NCI-H1694 (cell line): Measurements from ENCODE around the gene ZMYND19.
"Not testable (repeated sequence)": the region's sequence is repeated elsewhere in the genome, so short reads cannot be mapped to it uniquely, and the experiment has no call there.

Experiments
- DNase-seq: peaks from one replicate; lab custom pipeline; 2025; lab: John Stamatoyannopoulos, UW

Gene ZMYND19

DNA sequence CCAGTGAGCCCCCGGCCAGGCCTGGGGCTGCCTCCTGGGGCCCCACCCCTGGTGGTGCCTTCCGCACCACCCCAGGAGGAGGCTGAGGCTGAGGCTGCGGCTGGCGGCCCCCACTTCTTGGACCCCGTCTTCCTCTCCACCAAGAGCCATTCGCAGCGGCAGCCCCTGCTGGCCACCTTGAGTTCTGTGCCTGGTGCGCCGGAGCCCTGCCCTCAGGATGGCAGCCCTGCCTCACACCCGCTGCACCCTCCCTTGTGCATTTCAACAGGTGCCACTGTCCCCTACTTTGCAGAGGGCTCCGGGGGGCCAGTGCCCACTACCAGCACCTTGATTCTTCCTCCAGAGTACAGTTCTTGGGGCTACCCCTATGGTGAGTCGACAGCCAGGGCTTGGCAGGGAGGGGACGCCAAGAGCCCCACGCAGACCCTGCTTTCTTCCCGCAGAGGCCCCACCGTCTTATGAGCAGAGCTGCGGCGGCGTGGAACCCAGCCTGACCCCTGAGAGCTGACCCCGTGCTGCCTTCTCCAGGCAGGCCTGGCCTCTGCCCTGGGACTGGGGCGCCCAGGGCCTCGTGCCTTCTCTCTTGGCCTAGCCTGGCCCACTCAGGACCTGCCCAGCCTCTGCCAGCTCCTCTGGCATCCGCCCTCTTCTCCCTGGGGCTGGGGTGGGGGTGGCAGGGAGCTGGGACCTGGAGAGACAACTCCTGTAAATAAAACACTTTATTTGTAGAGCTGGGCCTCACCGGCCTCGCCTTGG, 24.5 kb upstream of the ZMYND19 start:
- no peak for DNase-seq

DNA sequence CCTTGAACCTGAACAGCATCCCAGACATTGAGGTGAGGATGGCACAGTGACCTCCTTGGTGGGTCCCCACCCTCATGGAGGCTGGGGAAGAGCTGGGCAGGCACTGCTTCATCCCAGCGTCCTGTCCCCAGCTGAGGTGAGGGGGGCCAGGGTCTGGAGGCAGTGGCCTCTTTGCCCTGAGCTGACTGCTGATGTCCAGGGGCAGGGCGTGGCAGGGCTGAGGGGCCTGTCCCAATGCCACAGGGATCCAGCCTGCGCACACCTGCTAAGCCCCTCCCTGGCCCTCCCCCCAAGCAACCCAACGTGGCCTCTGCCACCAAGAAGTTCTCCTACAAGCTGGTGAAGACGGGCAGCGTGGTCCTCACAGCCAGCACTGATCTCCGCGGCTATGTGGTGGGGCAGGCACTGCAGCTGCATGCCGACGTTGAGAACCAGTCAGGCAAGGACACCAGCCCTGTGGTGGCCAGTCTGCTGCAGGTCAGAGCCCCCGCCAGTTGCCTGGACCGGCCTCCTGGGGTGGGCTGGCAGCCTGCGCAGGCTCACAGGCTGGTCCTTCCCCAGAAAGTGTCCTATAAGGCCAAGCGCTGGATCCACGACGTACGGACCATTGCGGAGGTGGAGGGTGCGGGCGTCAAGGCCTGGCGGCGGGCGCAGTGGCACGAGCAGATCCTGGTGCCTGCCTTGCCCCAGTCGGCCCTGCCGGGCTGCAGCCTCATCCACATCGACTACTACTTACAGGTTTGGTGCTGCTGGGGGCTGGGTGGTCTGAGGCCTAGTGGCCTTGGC, 23.6 kb upstream of the ZMYND19 start:
- DNase-seq, result no peak

DNA sequence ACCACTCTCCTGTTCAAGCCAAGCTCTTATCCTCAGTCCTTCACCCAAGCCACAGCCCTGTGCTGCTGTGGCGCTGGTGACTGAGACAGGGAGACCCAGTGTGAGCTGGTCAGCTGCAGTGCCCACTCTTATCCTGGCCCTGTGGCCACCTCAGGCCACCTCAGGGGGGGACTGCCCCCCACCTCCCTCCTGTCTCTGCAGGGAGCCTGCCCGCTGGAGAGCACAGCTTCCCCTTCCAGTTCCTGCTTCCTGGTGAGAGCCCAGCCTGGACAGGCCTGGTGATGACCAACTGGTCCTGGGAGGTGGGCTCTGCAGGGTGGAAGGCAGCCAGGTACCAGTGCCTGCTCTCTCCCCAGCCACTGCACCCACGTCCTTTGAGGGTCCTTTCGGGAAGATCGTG, 22.9 kb upstream of the ZMYND19 start:
- DNase-seq, result no peak

DNA sequence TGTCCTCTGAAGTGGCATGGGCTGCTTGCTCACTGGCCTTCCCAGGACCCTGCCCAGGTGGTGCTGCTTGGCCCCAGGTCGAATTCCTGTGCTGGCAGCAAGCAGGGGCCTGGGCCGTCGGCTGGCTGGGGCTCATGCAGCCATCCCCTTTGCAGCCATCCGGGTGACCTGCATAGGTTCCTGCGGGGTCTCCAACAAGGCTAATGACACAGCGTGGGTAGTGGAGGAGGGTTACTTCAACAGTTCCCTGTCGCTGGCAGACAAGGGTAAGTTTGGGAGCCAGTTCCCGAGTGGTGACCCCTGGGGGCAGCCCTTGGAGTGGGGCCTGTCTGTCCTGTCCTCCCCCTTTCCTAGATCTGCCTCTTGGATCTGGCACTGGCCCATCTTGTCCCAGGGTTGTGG, 22.4 kb upstream of the ZMYND19 start:
- no peak for DNase-seq

DNA sequence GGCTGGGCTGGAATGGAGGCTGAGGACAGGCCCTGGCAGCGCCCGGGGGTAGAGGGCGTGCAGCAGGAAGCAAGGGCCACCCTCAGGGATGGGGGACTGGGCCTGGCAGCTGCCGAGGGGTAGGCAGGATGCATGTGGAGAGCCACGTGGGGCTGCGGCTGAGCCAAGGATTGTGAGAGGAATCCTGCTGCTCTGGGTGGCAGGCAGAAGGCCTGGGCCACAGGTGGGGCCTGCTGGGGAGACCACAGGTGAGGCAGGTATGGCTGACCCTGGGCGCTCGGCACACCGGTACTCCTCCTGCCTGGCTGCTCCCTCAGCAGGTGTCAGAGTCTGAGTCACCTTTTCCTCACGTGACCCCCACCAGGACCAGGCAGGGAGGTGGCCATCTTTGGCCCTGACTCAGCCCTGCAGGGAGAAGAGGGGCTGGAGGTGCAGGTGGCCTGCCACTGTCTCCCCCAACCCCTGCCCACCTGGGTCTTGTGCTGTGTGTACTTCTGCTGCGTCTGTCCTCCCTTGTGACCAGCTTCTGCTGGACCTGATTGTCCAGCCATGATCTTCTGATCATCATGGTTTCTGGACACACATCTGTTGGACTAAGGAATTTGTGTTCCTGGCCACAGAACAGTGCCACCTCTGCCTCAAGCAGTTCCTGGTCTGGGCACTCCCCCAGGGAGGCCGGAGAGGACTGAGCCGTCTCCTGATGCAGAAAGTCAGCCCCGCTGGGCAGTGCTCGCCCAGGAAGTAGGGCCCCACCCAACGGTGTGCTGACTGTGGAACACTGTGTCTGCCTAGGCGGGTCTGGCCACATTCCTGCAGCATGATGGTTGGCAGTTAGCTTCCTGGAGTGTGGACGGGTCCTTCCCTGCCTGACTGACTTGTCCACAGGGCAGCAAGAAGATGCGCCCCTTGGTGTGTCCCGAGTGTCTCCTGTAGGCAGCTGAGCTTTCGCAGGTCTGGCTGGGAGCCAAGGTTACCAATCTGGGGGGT, 21.6 kb upstream of the ZMYND19 start:
- no peak for DNase-seq

DNA sequence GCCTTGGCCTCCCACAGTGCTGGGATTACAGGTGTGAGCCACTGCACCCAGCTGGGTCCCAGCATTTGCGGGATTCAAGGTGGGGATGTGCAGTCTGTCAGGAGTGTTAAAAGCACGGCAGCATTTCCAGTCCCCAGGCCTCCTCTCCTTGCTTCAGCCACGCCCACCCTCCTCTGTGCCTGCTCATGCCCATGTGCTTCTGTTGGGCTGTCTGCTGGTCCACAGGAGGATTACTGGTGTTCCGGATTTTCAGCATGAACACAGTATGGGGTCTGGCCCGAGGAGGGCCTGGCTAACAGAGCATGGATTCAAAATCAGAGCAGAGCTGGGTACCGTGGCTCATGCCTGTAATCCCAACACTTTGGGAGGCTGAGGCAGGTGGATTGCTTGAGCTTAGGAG, 20.6 kb upstream of the ZMYND19 start:
- DNase-seq, result no peak

DNA sequence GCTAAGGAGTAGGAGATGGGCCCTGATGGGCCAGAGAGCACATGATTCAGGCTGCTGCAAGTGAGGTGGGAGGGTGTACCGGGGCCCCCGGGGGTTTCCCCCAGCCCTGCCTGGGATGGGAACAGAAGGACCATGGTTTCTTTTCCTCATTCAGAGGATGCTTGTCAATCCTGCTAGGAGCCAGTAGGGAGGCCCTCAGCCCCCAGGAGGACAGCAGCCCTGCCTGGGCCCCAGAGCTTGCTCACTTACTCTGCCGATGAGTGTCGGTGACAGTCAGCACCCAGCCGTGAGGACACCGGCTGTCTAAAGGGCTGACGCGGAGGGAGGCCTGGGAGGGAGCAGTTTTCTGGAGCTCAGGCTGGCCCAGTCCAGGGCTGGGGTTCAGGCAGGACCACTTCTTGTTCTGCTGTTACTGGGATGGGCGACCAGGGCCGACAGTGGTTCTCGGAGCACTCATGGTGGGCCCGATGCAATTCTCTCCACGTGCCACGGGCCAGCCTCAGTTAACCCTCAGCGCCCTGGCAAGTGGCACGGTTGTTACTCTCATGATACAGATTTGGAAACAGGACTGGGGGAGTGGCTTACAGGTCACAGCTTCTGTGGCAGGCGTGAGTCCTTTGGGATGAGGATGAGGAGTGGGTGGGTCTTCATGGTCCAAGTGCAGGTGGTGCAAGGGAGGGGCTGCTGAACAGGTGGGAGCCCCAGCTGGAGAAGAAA, 17.0 kb upstream of the ZMYND19 start:
- DNase-seq, result no peak

DNA sequence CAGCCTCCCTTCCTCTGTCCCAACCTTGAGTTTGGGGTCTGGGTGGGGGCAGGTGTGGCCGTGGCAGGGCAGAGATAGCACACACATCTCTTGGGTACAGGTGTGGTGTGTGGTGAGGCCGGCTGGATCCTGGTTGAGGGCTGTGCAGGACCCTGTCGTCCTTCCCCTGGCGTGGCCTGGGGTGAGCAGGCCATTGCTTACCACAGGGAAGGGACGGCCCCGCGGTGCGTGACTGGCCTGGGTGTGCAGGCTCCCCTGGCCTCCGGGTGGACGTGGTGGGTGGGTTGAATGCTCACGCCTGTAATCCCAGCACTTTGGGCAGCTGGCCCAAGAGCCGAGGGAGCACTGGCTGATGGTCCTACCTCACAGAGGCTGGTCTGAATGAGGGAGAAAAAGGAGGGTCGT, 16.4 kb upstream of the ZMYND19 start:
- no peak for DNase-seq

DNA sequence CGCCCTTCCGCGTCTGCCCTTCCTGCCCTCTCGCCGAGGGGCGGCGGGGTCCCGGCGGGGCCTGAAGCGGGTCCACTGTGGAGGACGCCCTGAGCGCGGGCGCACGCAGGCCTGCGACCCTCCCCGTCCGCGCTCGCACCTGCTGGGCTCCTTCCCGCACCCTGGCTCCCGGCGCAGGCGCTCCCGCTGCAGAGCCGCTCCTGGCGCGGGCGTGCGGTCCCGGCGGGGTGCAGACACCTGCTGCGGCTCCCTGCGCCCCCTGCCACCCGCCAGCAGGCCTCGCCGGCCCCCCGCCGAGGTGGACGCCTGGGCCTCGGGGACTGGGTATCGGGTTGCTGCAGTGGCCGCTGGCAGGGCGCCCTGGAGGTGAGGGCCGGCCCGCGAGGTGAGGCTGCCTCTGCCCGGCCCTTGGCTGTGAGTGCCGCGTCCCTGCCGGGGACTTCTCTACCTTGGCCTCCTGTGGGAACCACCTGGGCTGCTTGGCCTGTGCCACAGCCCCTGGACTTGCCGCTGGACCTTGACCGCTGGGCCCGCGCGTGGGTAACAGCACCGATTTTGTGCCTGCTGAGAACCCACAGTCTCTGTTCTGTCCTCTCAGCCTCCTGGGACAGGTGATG, 15.8 kb upstream of the ZMYND19 start:
- DNase-seq, result no peak

DNA sequence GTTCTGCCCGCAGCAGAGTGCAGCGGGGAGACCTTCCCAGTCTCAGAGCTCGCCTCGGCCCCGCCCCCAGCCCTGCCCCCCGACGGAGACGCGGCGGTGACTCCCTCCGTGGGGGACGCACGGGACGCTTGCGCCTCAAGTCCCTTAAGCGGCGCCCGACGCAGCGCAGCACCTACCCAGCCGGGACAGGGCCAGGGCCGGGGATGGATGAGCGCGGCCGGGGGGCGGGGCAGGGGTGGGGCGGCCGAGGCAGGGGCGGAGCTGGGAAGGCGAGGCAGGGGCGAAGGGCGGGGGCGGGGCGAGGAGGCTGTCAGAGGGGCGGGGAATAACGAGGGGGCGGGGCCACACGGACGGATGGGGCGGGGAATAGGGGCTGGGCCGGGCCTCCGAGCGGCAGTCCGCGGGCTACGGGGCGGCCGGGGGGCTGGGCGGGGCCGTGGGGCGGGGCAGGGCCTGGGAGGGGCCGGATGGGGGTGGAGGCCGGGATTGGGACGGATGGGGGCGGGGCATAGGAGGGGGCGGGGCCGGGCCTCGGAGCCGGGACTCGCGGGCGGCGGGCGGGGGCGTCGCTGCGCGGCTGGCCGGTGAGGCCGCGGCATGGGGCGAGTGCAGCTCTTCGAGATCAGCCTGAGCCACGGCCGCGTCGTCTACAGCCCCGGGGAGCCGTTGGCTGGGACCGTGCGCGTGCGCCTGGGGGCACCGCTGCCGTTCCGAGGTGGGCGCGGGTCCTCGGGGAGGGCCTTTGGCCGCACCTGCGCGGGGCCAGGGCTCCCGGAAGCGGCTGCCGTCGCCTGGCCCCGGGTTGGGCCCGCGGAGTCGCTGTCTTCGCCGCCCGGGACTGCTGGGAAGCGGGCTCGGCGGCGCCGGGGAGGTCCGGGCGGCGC, 15.1 kb upstream of the ZMYND19 start, which contains the start of gene ARRDC1:
ARRDC1 (plus strand) TSS at position 566 of the 884 bp plus-strand sequence; CDS start at position 598, 32 bp downstream.
- DNase-seq, result peak; percentile 68

DNA sequence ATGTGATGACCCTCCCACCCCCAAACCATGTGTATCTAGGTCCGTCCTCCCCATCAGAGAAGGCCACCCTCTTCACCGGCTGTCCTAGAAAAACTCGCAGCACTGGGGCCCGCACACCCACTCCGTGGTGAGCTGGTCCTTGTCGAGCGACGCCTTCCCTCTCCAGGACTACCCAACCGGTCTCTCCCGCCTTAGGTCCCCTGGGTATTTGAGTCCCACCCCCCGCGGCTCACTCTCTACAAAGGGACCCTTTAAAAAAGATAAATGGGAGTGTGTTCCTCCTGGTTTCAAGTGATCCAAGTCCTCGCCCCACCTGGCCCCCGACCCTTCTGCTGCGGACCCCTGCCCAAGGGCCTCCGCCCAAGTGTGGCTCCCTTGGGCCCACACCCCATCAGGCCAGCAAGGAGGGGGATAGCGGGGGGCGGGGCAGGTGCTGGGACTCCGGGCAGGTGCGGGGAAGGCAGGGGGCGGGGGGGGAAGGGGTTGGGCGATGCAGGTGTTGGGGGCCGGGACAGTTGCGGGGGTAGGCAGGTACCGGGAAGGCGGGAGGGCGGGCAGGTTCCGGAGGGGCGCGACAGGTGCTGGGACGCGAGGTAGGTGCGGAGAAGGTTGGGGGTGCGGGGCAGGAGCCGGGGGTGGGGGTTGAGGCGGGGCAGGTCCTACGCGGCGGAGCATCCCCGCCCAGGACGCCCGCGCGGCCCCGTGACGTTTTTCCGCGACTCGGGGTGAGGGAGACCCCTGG, 14.2 kb upstream of the ZMYND19 start:
- DNase-seq, result no peak

DNA sequence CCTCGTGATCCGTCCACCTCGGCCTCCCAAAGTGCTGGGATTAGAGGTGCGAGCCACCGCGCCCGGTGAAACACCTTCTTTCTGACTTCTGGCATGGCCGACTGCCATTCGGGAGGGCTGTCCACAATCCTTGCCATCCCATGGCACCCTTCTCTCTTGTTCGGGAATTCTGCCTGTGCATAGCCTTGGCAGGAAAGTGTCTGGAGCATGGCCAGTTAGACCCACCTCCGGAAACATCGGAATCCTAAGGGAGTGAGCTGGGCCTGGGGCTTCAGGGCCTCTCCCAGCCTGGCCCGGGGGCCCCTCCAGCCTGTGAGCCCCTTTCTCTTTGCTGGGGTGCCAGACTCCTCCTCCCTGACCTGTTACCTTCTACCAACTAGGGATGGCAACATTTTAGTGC, 13.6 kb upstream of the ZMYND19 start:
- DNase-seq, result no peak

DNA sequence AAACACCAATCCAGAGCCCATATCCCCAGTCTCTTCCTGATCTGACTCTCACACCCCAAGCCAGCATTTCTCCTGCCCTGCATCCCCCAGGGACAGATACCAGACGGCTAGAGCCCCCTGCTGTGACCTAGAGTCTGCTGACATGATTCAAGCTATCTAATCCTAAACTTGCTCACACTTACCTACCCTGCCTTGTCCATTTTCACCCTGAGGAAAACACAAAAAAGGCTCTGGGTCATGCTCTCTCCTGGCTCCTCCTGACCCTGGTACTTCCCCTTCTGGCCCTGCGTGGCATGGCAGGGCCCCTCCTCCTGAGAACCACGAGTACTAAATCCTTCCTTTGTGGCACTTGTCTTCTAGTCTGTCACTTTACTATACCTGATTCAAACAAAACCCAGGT, 12.3 kb upstream of the ZMYND19 start:
- no peak for DNase-seq

DNA sequence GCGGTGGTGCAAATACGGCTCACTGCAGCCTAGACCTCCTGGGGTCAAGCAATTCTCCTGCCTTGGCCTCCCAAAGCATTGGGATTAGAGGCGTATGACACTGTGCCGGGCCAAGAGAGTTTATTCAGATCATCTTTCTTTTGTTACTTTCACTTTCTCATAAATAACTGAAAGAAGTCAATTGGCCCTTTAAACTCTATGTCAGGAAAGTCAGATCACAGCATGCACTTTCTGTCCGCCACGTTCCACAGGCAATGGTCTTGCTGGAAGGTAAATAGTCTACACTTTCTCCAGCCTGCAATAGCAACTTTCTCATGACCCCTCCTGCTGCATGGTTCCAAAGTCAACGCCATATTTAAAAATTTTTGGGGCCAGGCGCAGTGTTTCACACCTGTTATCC, 8.6 kb upstream of the ZMYND19 start:
- DNase-seq, result no peak

DNA sequence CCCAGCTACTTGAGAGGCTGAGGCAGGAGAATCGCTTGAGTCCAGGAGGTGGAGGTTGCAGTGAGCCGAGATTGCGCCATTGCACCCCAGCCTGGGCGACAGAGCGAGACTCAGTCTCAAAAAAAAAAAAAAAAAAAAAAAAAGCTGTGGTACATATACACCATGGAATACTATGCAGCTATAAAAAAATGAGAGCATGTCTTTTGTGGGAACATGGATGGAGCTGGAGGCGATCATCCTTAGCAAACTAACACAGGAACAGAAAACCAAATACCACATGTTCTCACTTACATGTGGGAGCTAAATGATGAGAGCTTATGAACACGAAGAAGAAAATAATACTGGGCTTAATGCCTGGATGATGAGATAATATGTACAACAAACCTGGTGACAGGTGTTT, 6.3 kb upstream of the ZMYND19 start:
- not testable (repeated sequence) for DNase-seq

DNA sequence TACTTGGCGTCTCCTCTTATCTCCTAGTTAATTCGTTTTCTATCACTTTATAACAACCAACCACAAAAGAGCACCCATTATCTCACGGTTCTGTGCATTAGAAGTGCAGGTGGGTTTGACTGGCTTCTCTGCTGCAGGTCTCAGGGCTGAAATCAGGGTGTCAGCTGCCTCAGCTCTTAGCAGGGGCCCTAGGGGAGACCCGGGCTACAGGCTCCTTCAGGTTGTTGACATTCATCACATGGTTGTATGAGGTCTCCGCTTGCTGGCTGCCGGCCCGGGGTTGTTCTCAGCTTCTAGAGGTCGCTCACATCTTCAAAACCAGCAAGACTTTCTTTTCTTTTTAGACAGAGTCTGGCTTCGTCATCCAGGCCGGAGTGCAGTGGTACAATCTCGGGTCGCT, 2.9 kb upstream of the ZMYND19 start:
- DNase-seq, result no peak

DNA sequence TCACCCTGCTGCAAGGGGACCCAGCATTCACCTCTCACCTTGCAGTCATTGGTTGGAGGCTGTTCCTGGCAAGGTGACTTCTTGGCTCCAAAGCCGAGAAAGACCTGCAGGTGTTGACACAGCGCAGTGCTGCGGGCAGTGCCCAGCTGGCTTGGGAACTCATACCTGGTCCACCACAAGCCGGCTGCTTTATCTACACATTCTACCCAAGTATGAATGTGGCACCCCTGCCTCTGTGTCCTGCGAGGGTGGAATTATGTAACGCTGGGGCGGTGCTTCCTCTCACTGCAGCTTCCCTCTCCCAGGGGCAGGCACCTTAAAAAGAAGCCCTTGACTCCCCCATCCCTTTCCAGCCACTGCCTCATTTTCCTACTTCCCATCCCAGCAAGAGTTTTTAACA, 2.5 kb upstream of the ZMYND19 start:
- DNase-seq, result no peak

DNA sequence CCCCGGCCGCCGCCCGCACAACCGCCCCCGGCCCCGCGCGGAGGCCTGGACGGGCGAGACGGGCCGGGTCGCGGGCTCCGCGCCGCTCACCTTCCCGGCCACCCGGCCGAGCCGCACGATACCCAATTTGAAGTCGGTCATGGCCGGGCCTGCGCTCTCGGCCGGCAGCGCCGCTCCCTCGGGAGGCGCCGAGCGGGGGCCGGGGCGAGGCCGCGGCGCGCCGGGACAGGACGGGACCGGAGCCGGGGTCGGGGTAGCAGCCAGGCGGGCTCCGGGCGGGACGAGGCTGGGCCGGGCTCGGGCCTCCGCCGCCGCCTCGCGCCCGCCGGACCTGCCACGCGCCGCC, 216 bp downstream of the ZMYND19 start:
- no peak for DNase-seq

DNA sequence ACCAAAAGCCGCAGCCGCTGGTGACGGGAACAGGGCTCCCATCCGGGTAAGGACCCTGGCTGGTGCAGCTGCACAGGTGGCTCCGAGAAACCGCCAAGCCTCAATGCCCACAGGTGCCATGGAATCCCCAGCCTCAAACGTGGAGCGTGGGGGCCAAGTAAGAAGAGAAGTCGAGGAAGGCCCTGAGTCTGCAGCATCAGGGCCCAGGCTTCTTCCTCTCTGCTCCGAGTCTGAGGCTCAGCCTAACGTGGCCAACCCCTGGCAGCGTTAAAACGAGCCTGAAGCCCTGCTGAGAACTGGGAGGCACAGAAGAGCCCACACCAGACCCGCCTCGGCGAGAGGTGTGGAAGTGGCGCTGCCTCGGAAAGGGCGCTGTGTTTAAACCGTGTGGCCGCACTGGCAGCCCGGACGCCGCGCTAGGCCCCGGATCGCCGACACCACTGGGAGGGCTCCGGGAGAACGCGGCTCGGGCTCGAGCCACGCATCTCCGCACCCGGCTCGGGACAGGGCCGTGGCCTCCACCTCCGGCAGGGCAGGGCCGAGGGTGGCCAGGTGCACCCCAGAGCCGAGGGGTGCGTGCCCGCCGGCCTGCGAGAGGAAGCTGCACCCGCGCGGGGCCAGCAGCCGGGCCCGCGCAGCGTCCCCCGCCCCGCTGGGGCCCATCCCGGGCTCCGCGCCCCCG, 730 bp downstream of the ZMYND19 start:
- no peak for DNase-seq
